Measurements from ENCODE around the gene SPC24.
"Not testable (repeated sequence)": the region's sequence is repeated elsewhere in the genome, so short reads cannot be mapped to it uniquely, and the experiment has no call there.

Gene SPC24

GRCh38 chr19:11187441-11187840, 31.9 kb upstream of the SPC24 start:
- no peak for DNase-seq (ENCODE audit: low read depth in 1 of 2, low spot score in 1 of 2)
- TF ChIP-seq POLR2AphosphoS5 (IDR thresholded peaks at IDR 0.05; ENCODE audit: low read depth) = no peak
- TF ChIP-seq REST (IDR thresholded peaks at IDR 0.05; ENCODE audit: insufficient replicate concordance, low read depth) = no peak
- no peak for TF ChIP-seq GABPA (IDR thresholded peaks at IDR 0.05; ENCODE audit: low read depth)
- TF ChIP-seq CTCF (IDR thresholded peaks at IDR 0.05; ENCODE audit: insufficient read depth, low read length) = no peak
- no peak for TF ChIP-seq SPI1 (IDR thresholded peaks at IDR 0.05; ENCODE audit: borderline replicate concordance, low read depth)
- Histone ChIP-seq H3K27ac (replicated peaks) (no peak overlapping the region), H3K27me3 (ENCODE audit: insufficient read depth, poor library complexity, severe bottlenecking) (no peaks in the 10 kb centered on the region), H3K4me3 (replicated peaks; ENCODE audit: insufficient read depth, low read length) (no peak overlapping the region)

- Histone ChIP-seq H3K4me3 (replicated peaks; ENCODE audit: insufficient read depth, low read length) (no peak overlapping the region), H3K27ac (replicated peaks) (no peak overlapping the region), H3K27me3 (ENCODE audit: insufficient read depth, poor library complexity, severe bottlenecking) (no peaks in the 10 kb centered on the region)
- DNase-seq (ENCODE audit: low read depth in 1 of 2, low spot score in 1 of 2) = no peak
- TF ChIP-seq POLR2AphosphoS5 (IDR thresholded peaks at IDR 0.05; ENCODE audit: low read depth) (no peak), CTCF (IDR thresholded peaks at IDR 0.05; ENCODE audit: insufficient read depth, low read length) (no peak)
These were observed 27.4 kb upstream of the SPC24 start for GRCh38 chr19:11182994-11183393.

- no peak overlapping the region for H3K4me3 ChIP-seq (replicated peaks; ENCODE audit: insufficient read depth, low read length)
- TF ChIP-seq POLR2AphosphoS5 (IDR thresholded peaks at IDR 0.05; ENCODE audit: low read depth) = no peak
- TF ChIP-seq SPI1 (IDR thresholded peaks at IDR 0.05; ENCODE audit: borderline replicate concordance, low read depth) = no peak
- TF ChIP-seq REST (IDR thresholded peaks at IDR 0.05; ENCODE audit: insufficient replicate concordance, low read depth) = no peak
- no peak for TF ChIP-seq GABPA (IDR thresholded peaks at IDR 0.05; ENCODE audit: low read depth)
- TF ChIP-seq CTCF (IDR thresholded peaks at IDR 0.05; ENCODE audit: insufficient read depth, low read length) = no peak
- H3K27ac ChIP-seq (replicated peaks) = no peak overlapping the region
- H3K27me3 ChIP-seq (ENCODE audit: insufficient read depth, poor library complexity, severe bottlenecking) = no peaks in the 10 kb centered on the region
- no peak for DNase-seq (ENCODE audit: low read depth in 1 of 2, low spot score in 1 of 2)
These were observed 25.9 kb upstream of the SPC24 start for GRCh38 chr19:11181488-11181887.

- DNase-seq (ENCODE audit: low read depth in 1 of 2, low spot score in 1 of 2); H3K27me3 ChIP-seq (ENCODE audit: insufficient read depth, poor library complexity, severe bottlenecking); H3K27ac ChIP-seq (replicated peaks); H3K4me3 ChIP-seq (replicated peaks; ENCODE audit: insufficient read depth, low read length): not testable (repeated sequence)
These were observed 25.4 kb upstream of the SPC24 start for GRCh38 chr19:11180975-11181374.

Data from HL-60 (cell line).